Colonic mucosa (tissue), 4 donors: Measurements from ENCODE around the gene PRRT2. TPM values are rescaled to one million over a fixed set of nuclear protein-coding genes. Genes with fewer than 3 reads are reported as not detected.

Experiments
- DNase-seq: peaks from one replicate; pipeline ENCODE4 v3.0.0-alpha.2; 2020
- H3K27ac ChIP-seq: fragments of 200-600 bp; one replicate; pipeline ENCODE4 v1.8.0; 2021
- H3K27me3 ChIP-seq: fragments of 200-600 bp; one replicate; pipeline ENCODE4 v1.8.0; 2021
- H3K36me3 ChIP-seq: fragments of 200-600 bp; one replicate; pipeline ENCODE4 v1.8.0; 2021
- H3K4me1 ChIP-seq: fragments of 200-600 bp; one replicate; pipeline ENCODE4 v1.8.0; 2021; ENCODE audit warnings: mild to moderate bottlenecking
- H3K4me3 ChIP-seq: fragments of 200-600 bp; one replicate; pipeline ENCODE4 v1.8.0; 2021
- H3K9ac ChIP-seq, 2 donors: one replicate each; pipeline ENCODE4 v1.7.0; 2013; ENCODE audit warnings: control low read depth in 2 of 2, low read depth in 2 of 2, low read length in 2 of 2
- H3K9me3 ChIP-seq: fragments of 200-600 bp; one replicate; pipeline ENCODE4 v1.8.0; 2021
- intact Hi-C: fragments of 100-400 bp; cut with DNase I; formaldehyde crosslinking; loops from one replicate; pipeline ENCODE4 v1.14.1; 2022
- total RNA-seq, 2 donors: library from RNA; stranded (reverse); fragmentation: NEBNext Ultra II Directional in 1 of 2; extraction: Animal tissue kit (Norgen Biotek cat#: 25700) in 1 of 2; gene quantifications; one replicate each; pipeline ENCODE4 v1.2.1, GENCODE V29; 2021
- TF ChIP-seq, protein P1 (sequence below): fragments of 200-600 bp; IDR thresholded peaks from one replicate; pipeline ENCODE4 v1.8.0; 2022; ENCODE audit warnings: antibody characterized with exemption, mild to moderate bottlenecking
- donor health status: healthy.
- donor health status: DM: no; HTN: no; CAD: no.
- donor health status: DM: no; HTN: no; CAD: no.

PRRT2 gene
- total RNA-seq, 2 donors from 2014 or later, result 1.4 to 1.7 TPM

DNA sequence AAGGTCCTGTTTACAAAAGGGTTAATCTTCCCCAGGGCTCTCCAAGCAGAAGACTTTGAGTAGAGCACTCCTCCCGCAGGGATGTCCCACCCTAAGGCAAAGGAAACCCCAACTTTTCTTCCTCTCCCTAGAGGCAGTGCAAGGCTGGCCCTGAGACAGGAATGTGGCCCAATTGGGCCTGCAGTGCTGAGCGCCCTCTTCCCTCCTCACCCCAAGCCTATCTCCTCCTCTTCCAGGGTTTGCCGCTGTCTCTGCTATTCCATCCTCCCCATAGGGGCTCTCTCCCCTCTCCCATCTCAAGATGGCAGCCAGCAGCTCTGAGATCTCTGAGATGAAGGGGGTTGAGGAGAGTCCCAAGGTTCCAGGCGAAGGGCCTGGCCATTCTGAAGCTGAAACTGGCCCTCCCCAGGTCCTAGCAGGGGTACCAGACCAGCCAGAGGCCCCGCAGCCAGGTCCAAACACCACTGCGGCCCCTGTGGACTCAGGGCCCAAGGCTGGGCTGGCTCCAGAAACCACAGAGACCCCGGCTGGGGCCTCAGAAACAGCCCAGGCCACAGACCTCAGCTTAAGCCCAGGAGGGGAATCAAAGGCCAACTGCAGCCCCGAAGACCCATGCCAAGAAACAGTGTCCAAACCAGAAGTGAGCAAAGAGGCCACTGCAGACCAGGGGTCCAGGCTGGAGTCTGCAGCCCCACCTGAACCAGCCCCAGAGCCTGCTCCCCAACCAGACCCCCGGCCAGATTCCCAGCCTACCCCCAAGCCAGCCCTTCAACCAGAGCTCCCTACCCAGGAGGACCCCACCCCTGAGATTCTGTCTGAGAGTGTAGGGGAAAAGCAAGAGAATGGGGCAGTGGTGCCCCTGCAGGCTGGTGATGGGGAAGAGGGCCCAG, 1.0 kb downstream of the PRRT2 start:
- Histone ChIP-seq H3K4me1 (peaks cover 41% of the 10 kb centered on the region), H3K27ac (peak overlapping the region; percentile 88), H3K36me3 (no peaks in the 10 kb centered on the region), H3K9ac (peak overlapping the region; percentile 55 to 66), H3K27me3 (no peaks in the 10 kb centered on the region), H3K4me3 (peak overlapping the region; percentile 49), H3K9me3 (no peaks in the 10 kb centered on the region)
- intact Hi-C loops, result loop anchor here (5.0 kb wide), 1 partner anchor 39 kb away; no protein-coding TSS in a partner anchor
- no peak for DNase-seq
- TF ChIP-seq, protein P1, sequence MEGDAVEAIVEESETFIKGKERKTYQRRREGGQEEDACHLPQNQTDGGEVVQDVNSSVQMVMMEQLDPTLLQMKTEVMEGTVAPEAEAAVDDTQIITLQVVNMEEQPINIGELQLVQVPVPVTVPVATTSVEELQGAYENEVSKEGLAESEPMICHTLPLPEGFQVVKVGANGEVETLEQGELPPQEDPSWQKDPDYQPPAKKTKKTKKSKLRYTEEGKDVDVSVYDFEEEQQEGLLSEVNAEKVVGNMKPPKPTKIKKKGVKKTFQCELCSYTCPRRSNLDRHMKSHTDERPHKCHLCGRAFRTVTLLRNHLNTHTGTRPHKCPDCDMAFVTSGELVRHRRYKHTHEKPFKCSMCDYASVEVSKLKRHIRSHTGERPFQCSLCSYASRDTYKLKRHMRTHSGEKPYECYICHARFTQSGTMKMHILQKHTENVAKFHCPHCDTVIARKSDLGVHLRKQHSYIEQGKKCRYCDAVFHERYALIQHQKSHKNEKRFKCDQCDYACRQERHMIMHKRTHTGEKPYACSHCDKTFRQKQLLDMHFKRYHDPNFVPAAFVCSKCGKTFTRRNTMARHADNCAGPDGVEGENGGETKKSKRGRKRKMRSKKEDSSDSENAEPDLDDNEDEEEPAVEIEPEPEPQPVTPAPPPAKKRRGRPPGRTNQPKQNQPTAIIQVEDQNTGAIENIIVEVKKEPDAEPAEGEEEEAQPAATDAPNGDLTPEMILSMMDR, result no peak

DNA sequence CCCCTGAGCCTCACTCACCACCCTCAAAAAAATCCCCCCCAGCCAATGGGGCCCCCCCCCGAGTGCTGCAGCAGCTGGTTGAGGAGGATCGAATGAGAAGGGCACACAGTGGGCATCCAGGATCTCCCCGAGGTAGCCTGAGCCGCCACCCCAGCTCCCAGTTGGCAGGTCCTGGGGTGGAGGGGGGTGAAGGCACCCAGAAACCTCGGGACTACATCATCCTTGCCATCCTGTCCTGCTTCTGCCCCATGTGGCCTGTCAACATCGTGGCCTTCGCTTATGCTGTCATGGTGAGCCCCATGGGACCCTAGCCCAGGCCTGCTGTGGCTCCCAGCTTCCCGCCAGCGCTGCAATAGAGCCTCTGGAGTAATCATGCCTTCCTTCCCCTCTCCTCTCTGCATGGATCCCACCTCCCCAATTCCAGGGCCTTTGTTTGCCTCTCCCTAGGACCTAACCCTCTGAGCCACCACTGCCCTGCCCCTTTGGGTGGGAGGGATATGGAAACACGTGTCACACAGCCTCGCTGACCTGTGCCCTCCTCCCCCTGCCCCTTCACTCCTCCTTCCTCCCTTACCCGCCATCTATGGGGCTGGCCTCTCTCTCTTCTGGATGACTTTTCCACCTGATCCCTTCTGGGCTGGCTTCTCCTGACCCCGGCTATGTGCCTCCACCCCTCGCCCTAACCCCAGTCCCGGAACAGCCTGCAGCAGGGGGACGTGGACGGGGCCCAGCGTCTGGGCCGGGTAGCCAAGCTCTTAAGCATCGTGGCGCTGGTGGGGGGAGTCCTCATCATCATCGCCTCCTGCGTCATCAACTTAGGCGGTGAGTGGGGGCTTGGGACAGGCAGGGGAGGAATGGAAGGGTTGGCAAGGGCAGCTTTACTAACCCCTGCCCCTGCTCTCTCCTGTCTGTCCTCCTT, 1.9 kb downstream of the PRRT2 start:
- Histone ChIP-seq H3K9me3 (no peaks in the 10 kb centered on the region), H3K4me1 (peaks cover 40% of the 10 kb centered on the region), H3K27me3 (no peaks in the 10 kb centered on the region), H3K9ac (peak overlapping the region; percentile 16 to 28), H3K27ac (no peak overlapping the region), H3K4me3 (no peak overlapping the region), H3K36me3 (no peaks in the 10 kb centered on the region)
- intact Hi-C loops, result loop anchor here (5.0 kb wide), 1 partner anchor 38 kb away; no protein-coding TSS in a partner anchor
- TF ChIP-seq, protein P1, result no peak
- no peak for DNase-seq

GRCh38 chr16:29814592-29814991, 2.6 kb downstream of the PRRT2 start:
- peak overlapping the region; percentile 95 for H3K27ac ChIP-seq
- no peak overlapping the region for H3K4me3 ChIP-seq
- H3K36me3 ChIP-seq, result no peaks in the 10 kb centered on the region
- intact Hi-C loops, result loop anchor here (5.0 kb wide), 1 partner anchor 38 kb away; no protein-coding TSS in a partner anchor
- no peaks in the 10 kb centered on the region for H3K9me3 ChIP-seq
- no peak for DNase-seq
- peaks cover 38% of the 10 kb centered on the region for H3K4me1 ChIP-seq
- TF ChIP-seq, protein P1, result no peak
- peak overlapping the region; percentile 14 to 66 for H3K9ac ChIP-seq
- H3K27me3 ChIP-seq, result no peaks in the 10 kb centered on the region

DNA sequence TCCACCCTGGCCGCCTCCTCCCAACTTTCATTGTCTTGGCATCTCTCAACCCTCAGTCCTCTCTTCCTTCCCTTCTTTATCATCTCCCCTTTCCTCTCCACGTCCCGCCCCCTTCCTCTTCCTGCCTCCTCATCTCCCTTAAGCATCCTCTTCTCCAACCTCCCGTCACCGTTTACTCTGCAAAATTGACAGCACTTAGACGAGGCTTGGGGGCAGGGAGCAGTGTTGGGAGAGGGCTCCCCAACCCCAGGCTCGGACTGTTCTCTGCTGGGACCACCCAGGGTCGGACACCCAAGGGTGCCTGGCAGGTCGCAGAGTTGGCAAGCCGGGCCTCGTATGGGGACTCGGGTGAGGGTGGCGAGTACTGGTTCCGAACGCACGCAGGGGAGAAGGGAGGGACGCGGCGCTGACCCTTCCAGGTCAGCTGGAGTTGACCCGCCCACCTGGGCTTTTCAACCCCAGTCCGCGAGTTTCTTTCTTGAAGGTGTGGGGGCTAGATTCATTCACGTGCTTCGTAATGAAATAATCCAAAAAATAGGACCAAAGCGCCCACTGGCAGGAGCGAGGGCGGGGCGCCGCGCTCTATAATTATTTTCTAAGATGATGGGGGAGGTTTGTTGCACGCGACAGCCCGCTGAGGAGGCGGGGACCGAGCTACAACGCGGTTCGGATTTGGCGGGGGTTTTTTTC, 3.2 kb downstream of the PRRT2 start:
- H3K36me3 ChIP-seq, result no peaks in the 10 kb centered on the region
- H3K4me1 ChIP-seq, result peaks cover 32% of the 10 kb centered on the region
- H3K27ac ChIP-seq, result peak overlapping the region; percentile 95
- H3K27me3 ChIP-seq, result no peaks in the 10 kb centered on the region
- intact Hi-C loops, result no loop called here
- DNase-seq, result peak; percentile 56
- no peaks in the 10 kb centered on the region for H3K9me3 ChIP-seq
- TF ChIP-seq, protein P1, result no peak
- H3K4me3 ChIP-seq, result peak overlapping the region; percentile 67
- peak overlapping the region; percentile 48 to 96 for H3K9ac ChIP-seq
